Skin epidermis (tissue), 12 donors: ENCODE results near the gene ARSI.

Experiments
- H3K27ac ChIP-seq, 21 experiments: fragments of 200-600 bp; sonication (generic) in 11 of 21; one replicate each; pipeline ENCODE4 v1.5.0; 2020; ENCODE audit warnings: mild to moderate bottlenecking in 3 of 21, inconsistent platforms in 2 of 21, moderate library complexity in 2 of 21
- H3K4me3 ChIP-seq, 7 experiments: fragments of 200-600 bp; sonication (generic) in 2 of 7; one replicate each; pipeline ENCODE4 v1.5.0; 2020; ENCODE audit warnings: inconsistent platforms in 2 of 7, mild to moderate bottlenecking in 2 of 7, moderate library complexity in 1 of 7

Gene ARSI

GRCh38 chr5:150278916-150279315 is 23.8 kb downstream of the ARSI start:
- H3K4me3 ChIP-seq: no peak overlapping the region
- no peak overlapping the region for H3K27ac ChIP-seq

- no peak overlapping the region for H3K27ac ChIP-seq
- no peak overlapping the region for H3K4me3 ChIP-seq
Measured at GRCh38 chr5:150278046-150278730, 24.5 kb downstream of the ARSI start.

- Histone ChIP-seq H3K27ac (no peak overlapping the region), H3K4me3 (no peak overlapping the region)
Measured at GRCh38 chr5:150277043-150277442, 25.7 kb downstream of the ARSI start.

- Histone ChIP-seq H3K4me3 (no peak overlapping the region), H3K27ac (no peak overlapping the region)
Measured at GRCh38 chr5:150274811-150275210, 27.9 kb downstream of the ARSI start.

GRCh38 chr5:150272531-150272930 is 30.2 kb downstream of the ARSI start:
- no peak overlapping the region for H3K4me3 ChIP-seq
- no peak overlapping the region for H3K27ac ChIP-seq

GRCh38 chr5:150271923-150272322 is 30.8 kb downstream of the ARSI start:
- H3K27ac ChIP-seq: no peak overlapping the region
- no peak overlapping the region for H3K4me3 ChIP-seq

GRCh38 chr5:150271296-150271692 is 31.4 kb downstream of the ARSI start:
- Histone ChIP-seq H3K27ac (no peak overlapping the region), H3K4me3 (no peak overlapping the region)

- H3K27ac ChIP-seq: no peak overlapping the region
- H3K4me3 ChIP-seq: no peak overlapping the region
Measured at GRCh38 chr5:150270541-150271295, 32.0 kb downstream of the ARSI start.

GRCh38 chr5:150266871-150267291 is 35.8 kb downstream of the ARSI start:
- Histone ChIP-seq H3K27ac (no peak overlapping the region), H3K4me3 (no peak overlapping the region)

- Histone ChIP-seq H3K4me3 (no peak overlapping the region), H3K27ac (no peak overlapping the region)
Measured at GRCh38 chr5:150265870-150266383, 36.8 kb downstream of the ARSI start.

- no peak overlapping the region for H3K27ac ChIP-seq
- H3K4me3 ChIP-seq: no peak overlapping the region
Measured at GRCh38 chr5:150264667-150265603, 37.8 kb downstream of the ARSI start.

GRCh38 chr5:150263801-150264621 is 38.7 kb downstream of the ARSI start:
- Histone ChIP-seq H3K4me3 (no peak overlapping the region), H3K27ac (peak overlapping the region in 1 of 21 experiments; percentile 1)

GRCh38 chr5:150263375-150263775 is 39.3 kb downstream of the ARSI start:
- Histone ChIP-seq H3K27ac (no peak overlapping the region), H3K4me3 (no peak overlapping the region)

GRCh38 chr5:150262502-150262901 is 40.2 kb downstream of the ARSI start:
- H3K27ac ChIP-seq: no peak overlapping the region
- H3K4me3 ChIP-seq: no peak overlapping the region

GRCh38 chr5:150261231-150261630 is 41.5 kb downstream of the ARSI start:
- H3K27ac ChIP-seq: no peak overlapping the region
- H3K4me3 ChIP-seq: no peak overlapping the region

GRCh38 chr5:150258130-150258529 is 44.6 kb downstream of the ARSI start:
- H3K27ac ChIP-seq: no peak overlapping the region
- no peak overlapping the region for H3K4me3 ChIP-seq

GRCh38 chr5:150257424-150257823 is 45.3 kb downstream of the ARSI start:
- no peak overlapping the region for H3K27ac ChIP-seq

GRCh38 chr5:150256410-150257064 is 46.2 kb downstream of the ARSI start:
- no peak overlapping the region for H3K4me3 ChIP-seq
- no peak overlapping the region for H3K27ac ChIP-seq

More at GRCh38 chr5:150257424-150257823, 45.3 kb downstream of the ARSI start:
- no peak overlapping the region for H3K4me3 ChIP-seq
